ENCODE data around the gene NOXO1.

DNA sequence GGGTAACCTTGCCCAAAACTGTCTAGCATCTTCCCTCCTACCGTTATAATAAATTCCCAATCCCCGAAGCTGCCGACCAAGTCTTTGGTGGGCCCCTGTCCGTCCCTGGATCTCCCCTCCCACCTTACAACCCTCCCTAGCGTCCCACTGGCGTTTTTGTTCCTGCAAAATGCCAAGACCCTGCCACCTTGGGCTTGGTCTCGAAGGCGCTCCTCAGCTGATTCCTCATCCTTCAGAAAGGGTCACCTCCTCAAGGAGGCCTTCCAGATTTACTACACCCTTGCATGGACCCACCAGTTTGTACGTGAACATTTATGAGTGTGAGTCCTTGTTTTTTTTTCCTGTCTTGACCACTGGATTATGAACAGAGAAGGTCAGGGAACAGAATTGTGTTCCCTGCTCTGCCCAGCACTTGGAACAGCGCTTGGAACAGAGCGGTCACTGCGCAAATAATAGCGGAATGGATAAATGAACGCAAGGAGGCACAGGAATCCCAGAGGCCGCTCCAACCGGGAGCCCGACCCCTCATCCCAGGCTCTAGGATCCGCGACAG is 1.8 kb upstream of the NOXO1 start:
- TF ChIP-seq, protein P1, sequence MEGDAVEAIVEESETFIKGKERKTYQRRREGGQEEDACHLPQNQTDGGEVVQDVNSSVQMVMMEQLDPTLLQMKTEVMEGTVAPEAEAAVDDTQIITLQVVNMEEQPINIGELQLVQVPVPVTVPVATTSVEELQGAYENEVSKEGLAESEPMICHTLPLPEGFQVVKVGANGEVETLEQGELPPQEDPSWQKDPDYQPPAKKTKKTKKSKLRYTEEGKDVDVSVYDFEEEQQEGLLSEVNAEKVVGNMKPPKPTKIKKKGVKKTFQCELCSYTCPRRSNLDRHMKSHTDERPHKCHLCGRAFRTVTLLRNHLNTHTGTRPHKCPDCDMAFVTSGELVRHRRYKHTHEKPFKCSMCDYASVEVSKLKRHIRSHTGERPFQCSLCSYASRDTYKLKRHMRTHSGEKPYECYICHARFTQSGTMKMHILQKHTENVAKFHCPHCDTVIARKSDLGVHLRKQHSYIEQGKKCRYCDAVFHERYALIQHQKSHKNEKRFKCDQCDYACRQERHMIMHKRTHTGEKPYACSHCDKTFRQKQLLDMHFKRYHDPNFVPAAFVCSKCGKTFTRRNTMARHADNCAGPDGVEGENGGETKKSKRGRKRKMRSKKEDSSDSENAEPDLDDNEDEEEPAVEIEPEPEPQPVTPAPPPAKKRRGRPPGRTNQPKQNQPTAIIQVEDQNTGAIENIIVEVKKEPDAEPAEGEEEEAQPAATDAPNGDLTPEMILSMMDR (IDR thresholded peaks at IDR 0.05; ENCODE audit: poor library complexity, severe bottlenecking) = no peak
- TF ChIP-seq EZH2 (IDR thresholded peaks at IDR 0.05; ENCODE audit: borderline replicate concordance, insufficient read depth, low read length, poor library complexity, severe bottlenecking) (no peak), MXI1 (conservative IDR thresholded peaks at IDR 0.05; ENCODE audit: poor library complexity, severe bottlenecking) (no peak)

Measured in neural cell (in vitro differentiated cells).